Epithelial cell of esophagus (primary cell): ENCODE measurements around the gene C1QTNF3.

Experiments
- DNase-seq: peaks from one replicate; pipeline ENCODE4 v3.0.0; 2010; ENCODE audit warnings: low read depth
- H3K4me3 ChIP-seq: 2 replicates; pipeline ENCODE4 v1.5.1; 2011; ENCODE audit warnings: mild to moderate bottlenecking, low read length, control low read depth
- TF ChIP-seq, protein P1 (sequence below): IDR thresholded peaks from 2 replicates; pipeline ENCODE4 v1.5.1; 2011; ENCODE audit warnings: low read depth, mild to moderate bottlenecking, low read length, control low read depth, inconsistent platforms; ENCODE audit not compliant: insufficient read depth; ENCODE audit errors: missing control alignments

C1QTNF3 gene

DNA sequence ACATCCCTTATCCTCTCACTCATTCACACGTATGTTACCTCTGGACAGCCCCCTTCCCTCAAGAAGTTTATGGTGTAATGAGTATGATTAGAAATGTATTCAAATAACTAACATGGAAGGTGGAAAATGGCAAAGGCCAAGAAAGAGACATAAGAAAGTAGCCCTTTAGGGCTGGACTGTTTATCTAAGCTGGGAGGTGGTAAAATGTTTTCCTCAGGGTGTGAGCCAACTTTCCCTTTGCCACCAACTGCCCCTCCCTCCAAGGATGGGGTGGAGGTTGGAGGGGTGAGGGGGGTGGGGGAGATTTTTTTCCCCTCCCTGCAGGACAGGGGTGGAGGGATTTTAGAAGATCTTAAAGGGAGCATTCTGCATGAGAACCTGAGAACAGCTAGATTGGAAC is 66.7 kb downstream of the C1QTNF3 start:
- no peak for DNase-seq

DNA sequence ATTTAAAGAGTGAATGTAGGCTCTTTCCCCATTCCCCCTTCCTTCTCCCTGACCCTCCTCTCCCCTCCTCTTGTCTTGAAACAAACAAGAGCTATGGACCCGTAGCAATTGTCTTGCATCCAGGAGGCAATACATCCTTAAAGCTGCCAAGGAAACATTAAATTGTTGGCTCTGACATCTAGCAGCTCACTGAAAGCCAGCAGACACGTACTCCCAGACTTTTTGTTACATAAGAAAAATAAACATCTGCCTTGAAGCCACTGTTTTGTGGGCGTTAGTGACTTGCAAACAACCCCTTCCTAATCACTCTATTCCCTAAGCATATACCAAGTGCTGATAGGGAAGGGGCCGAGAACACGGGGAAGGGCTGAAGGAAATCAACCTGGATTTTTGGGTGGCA is 67.2 kb downstream of the C1QTNF3 start:
- H3K4me3 ChIP-seq = no peak overlapping the region
- TF ChIP-seq, protein P1, sequence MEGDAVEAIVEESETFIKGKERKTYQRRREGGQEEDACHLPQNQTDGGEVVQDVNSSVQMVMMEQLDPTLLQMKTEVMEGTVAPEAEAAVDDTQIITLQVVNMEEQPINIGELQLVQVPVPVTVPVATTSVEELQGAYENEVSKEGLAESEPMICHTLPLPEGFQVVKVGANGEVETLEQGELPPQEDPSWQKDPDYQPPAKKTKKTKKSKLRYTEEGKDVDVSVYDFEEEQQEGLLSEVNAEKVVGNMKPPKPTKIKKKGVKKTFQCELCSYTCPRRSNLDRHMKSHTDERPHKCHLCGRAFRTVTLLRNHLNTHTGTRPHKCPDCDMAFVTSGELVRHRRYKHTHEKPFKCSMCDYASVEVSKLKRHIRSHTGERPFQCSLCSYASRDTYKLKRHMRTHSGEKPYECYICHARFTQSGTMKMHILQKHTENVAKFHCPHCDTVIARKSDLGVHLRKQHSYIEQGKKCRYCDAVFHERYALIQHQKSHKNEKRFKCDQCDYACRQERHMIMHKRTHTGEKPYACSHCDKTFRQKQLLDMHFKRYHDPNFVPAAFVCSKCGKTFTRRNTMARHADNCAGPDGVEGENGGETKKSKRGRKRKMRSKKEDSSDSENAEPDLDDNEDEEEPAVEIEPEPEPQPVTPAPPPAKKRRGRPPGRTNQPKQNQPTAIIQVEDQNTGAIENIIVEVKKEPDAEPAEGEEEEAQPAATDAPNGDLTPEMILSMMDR = no peak
- no peak for DNase-seq

More for the DNA sequence above, 66.7 kb downstream of the C1QTNF3 start:
- TF ChIP-seq, protein P1 = no peak
- H3K4me3 ChIP-seq = no peak overlapping the region

DNA sequence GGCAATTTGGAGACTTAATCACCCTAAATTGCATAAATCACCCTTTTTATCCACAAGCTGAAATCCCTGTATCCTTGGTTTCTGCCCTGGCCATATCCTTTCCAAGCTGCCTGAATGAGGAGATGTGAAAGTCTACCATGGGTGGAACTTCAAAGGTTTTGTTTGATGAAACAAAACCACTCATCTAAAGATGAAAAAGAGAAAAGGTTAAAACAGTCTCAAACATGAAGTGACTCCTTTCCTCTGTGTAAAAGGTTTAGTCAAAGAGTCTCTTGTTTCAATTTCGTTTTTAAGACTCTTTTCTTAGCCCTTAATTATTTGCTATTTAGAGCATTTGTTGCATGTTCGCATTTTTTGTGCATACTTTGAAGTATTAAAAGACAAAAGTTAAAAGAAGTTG is 69.7 kb downstream of the C1QTNF3 start:
- TF ChIP-seq, protein P1 = no peak
- DNase-seq = no peak
- no peak overlapping the region for H3K4me3 ChIP-seq

GRCh38 chr5:33969572-33970452 is 73.2 kb downstream of the C1QTNF3 start:
- no peak overlapping the region for H3K4me3 ChIP-seq
- DNase-seq = peak; percentile 50
- TF ChIP-seq, protein P1 = peak; percentile 74

DNA sequence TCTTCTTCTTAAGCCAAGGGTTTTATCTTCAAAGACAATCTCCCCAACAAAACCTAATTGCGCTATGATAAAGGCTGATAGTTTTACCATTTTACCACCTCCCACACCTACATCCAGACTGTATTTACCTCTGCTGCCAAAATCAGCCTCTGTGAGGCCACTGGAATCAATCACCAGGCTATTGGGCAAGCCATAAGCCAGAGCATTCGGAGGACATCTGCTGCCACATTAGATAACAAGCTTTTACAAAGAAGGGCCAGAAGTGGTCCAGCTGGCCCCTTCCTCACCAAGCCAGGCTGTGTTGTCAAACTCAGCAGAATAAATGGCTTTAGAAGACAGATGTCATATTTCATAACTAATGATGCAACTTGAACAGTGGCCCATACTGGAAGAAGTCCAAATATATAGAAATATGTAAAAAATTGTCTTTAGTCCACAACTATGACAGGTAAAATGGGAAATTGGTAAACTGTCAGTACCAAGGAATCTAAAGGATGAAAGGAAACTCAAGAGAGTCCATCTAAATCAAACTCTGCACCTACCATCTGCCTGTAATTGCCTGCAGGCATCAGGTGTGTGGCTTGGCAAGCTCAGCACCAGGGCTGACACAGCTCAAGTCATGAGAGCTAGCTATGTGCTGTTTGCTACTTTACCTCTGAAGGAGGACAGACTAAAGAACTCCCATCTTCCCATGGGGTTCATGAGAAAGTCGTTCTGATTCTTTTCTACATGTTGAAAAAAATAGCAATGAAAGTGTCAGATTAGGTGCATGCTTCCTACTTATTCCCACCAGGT is 74.6 kb downstream of the C1QTNF3 start:
- peak; percentile 51 for DNase-seq
- H3K4me3 ChIP-seq = no peak overlapping the region
- TF ChIP-seq, protein P1 = no peak
